GM19043 (cell line): Measurements from ENCODE around the gene PTPRG.
"Not testable (repeated sequence)": the region's sequence is repeated elsewhere in the genome, so short reads cannot be mapped to it uniquely, and the experiment has no call there.

Source experiments
- ATAC-seq: cut with Tn5 transposase; IDR thresholded peaks from one replicate; pipeline ENCODE4 v1.9.1; 2021; ENCODE audit warnings: low read depth; ENCODE audit not compliant: unreplicated experiment

PTPRG gene

GRCh38 chr3:62019906-62020305 lies 458.5 kb downstream of the PTPRG start:
- no peak for ATAC-seq

DNA sequence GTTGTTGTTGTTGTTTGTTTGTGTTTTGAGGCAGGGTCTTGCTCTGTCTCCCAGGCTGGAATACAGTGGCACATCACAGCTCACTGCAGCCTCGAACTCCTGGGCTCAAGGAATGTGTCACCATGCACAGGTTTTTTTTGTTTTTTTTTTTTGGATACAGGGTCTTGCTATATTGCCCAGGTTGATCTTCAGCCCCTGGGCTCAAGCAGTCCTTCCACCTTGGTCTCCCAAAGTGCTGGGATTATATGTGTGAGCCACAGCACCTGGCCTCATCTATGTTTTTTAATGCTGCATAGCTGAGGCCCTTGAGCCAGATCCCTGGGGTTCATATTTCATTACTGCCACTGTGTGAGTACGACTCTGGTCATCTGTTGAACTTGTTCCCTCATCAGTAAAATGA lies 459.3 kb downstream of the PTPRG start:
- ATAC-seq = no peak

DNA sequence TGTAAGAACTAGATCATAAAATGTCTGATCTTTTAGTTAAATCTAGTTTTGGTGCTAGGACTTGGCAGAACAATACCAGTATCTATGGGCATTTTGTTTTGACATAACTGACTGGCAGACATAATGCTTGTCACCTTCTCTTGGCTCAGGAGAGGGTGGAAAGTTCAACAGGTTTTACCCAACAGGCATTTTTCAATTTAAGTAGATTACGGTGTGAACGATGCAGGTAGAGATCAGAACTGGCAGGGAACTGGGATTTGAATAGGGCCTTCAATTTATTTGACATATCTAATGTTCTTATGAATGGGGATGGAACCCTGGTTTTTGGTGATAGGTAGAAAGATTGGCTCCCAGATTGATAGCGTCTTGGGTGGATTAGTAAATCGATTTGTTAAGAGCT lies 460.9 kb downstream of the PTPRG start:
- no peak for ATAC-seq

- ATAC-seq = no peak
Measured at GRCh38 chr3:62024882-62025281, 463.5 kb downstream of the PTPRG start.

DNA sequence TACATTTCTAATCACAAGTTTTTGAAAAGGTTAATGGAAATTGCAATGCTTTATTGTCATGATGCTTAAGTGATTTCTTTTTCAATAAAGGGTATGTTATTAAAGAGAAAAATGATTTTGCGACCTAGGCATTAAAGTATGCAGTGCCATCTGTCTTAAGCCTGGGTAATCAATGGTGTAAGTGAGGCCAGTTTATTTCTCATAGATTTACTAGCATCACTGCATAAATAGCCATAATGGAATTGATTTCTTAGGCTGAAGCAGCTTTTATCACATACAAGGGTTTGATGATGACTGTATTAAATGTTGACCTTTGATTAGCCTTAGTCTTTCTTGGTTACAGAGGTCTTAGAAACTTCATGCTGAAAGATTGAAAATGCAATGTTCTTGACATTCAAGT lies 464.5 kb downstream of the PTPRG start:
- no peak for ATAC-seq

DNA sequence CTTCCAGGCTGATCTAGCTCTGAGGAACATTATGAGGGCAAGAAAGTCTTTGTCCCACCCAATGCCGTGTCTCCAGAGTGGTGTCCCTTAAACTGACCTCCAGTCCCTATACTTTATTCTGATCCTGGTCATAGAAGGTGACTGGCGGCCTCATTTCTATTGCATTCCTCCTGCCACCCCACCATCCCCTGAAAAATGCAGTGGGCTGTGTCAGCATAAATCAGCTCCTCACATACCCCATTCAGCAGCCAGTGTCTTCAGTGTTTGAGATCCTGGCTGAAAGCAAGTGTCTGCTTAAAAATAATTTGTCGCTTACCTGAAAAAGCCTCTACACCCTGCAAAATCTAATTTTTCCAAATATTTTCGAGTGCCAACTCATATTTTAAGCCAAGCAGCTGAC lies 465.9 kb downstream of the PTPRG start:
- ATAC-seq = no peak

GRCh38 chr3:62027796-62028195 lies 466.4 kb downstream of the PTPRG start:
- ATAC-seq = no peak

GRCh38 chr3:62028236-62028635 lies 466.9 kb downstream of the PTPRG start:
- no peak for ATAC-seq

DNA sequence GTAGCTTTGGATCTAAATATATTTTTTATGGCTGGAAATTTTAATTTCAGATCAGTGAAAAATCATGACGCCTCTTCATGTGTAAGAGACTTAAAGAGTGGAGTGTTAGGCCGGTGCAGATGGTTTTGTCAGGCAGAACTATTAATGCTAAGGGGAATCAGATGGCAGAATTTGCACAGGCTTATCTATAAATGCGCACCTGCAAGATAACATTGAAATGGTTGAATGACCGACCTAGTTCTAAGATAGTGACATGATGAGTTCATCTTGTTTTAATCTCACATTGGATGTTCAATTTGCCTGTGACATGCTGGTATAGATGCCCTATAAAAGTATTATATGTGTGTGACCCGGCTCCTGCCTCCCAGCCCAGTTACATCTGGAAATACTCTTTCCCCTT lies 471.4 kb downstream of the PTPRG start:
- ATAC-seq = no peak

DNA sequence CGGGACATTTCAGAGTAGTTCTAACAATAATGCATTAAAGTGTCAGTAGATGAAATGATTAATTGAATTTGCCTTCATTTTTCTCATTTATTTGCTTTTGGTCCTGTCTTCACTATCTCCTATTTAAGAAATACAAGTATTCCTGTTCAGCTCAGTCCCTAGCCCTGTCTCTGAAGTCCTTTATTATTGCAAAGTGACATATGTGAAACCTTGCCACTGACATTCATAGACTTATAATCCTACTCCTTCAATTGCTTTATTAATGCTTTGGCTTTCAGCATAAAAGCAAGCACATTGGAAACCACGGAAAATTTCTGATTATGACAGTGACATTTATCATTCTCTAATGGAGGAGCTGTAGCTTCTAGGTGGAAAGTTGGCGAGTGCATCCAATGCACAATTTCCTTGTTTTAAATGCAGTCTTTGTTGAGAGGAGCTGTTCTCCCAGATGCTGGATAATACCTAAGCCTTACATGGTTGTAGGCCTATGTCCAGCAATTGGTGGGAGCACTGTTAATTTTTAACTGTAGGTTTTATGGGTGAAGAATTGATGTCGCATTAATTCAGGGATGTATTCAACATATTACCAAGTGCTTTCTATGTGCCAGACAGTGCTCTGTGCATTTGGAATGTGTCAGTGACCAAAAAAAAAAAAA lies 474.2 kb downstream of the PTPRG start:
- ATAC-seq = no peak

DNA sequence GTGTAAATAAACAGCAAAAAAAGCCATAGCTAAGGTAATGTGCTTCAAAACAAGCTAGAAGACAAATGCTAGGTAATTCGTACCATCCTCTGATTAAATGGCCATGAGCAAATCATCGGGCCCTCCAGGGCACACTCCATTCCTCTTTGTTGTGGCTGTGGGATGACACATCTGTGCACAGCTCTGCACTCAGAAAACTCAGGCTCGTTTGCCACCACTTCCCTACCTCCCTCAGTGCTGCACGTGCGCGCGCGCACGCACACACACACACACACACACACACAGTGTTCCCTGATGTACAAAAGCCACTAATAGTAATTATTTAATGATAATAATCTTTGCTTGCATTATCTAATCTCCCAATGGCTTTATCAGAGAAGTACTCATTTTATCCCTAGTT lies 475.4 kb downstream of the PTPRG start:
- ATAC-seq = no peak

DNA sequence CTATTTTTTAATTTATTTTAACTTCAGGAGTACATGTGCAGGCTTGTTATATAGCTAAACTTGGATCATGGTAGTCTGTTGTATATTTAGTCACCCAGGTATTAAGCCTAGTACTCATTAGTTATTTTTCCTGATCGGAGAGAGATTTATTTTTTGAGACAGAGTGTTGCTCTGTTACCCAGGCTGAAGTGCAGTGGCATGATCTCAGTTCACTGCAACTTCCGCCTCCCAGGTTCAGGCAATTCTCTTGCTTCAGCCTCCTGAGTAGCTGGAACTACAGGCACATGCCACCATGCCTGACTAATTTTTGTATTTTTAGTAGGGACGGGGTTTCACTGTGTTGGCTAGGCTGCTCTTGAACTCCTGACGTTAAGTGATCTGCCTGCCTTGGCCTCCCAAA lies 477.4 kb downstream of the PTPRG start:
- ATAC-seq = not testable (repeated sequence)

DNA sequence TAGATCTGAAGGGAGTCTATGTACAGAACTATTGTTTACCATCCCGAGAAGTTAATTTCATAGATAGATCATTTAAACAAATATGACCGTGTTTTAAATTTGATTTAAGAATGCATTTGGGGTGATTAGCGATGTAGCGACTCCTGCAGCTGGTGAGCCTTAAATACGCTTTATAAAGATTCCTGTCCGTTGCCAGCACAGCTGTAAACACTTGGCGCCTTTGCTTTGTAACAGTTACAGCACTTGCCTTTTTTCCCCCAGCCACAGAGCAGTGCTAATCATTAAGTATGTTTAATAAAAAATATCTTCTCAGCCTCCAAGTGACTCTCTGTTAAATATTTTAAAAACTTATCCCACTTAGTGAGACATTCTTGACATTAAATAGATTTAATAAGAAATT lies 478.2 kb downstream of the PTPRG start:
- no peak for ATAC-seq

DNA sequence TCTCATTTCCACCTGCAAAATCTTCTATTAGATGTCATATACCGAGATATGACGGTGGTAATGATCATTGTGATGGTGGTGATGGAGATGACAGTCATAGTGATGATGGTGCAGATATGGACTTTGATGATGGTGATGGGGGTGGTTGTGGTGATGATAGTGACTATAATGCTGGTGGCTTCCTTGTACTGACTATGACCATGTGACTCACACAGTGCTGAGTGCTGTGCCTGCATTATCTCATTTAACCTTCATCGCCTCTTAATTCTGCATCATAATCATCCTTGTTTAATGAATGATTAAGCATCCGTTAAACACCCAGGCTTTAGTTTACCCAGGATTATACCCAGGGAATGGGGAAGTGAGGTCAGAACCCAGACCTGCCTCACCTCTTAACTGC lies 480.3 kb downstream of the PTPRG start:
- no peak for ATAC-seq

DNA sequence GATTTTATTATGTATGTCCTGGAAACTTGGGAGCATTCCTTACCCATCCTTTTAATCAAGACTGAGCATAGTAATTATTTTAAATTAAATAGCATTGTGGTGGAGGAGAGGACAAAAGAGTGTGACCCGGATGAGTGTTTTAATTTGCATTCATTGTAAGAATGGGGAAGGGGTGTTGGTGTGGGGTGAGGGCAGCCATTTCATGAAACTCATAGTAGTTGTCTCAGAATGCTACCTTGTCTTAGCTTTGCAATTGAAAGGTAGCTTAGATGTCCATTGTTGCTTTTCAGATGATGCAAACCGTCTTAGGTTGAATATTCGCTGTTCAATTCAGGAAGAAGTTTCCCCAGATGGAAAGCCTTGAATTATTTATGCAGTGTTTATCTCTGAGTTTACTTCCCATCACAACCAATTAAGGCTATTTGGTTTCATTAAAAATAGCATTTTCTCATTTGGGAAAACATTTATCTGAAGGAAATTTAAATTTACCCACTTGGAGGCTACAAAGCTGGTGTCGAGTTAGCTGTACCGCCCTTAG lies 483.6 kb downstream of the PTPRG start:
- ATAC-seq = no peak

- no peak for ATAC-seq
Measured at GRCh38 chr3:62046326-62046725, 485.0 kb downstream of the PTPRG start.

GRCh38 chr3:62048577-62048976 lies 487.2 kb downstream of the PTPRG start:
- no peak for ATAC-seq

DNA sequence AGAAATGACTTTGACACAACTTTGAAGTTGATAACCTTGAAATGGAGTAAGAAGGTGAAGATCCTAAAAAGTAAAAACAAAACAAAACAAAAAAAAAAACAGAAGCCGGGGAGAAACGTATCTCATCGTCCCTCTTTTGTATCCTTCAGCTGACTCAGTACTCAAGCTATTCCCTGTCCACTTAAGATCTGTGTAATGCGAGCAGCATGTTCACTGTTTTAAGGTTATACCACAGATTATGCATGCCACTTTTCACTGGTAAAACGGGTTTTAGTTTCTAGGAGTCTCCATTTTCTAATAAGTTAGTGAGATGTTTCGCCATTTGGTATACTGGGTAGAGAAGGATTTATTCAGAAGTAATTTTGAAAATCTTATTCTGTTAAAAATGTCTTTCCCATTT lies 487.7 kb downstream of the PTPRG start:
- no peak for ATAC-seq

DNA sequence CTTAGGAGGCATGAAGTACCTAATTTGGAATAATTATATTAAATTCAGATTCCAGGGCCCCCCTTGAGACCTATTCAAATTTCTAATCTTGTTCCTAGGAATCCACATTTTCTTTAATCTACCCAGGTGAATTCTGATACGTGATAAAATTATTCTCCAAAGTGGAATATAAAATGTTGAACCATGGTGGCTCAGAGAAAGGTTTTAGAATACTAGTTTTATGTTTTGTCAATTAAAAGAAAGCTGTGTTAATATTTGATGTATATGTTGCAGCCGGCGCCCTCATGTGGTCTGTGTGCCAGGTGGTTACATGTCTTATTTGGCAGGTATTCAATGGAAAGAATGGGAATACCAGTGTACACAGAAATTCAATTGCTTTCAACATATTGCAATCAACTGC lies 490.1 kb downstream of the PTPRG start:
- ATAC-seq = no peak

DNA sequence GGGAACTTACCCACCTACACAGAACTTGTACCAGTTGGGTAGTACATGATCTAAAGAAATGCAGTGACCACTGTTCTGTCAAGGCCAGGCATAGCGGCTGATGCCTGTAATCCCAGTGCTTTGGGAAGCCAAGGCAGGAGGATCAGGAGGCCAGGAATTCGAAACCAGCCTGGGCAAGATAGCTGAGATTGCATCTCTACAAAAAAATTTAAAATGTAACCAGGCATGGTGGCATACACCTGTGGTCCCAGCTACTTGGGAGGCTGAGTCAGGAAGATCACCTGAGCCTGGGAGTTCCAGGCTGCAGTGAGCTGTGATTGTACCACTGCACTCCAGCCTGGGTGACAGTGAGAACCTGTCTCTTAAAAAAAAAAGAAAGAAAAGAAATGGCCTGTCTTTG lies 491.0 kb downstream of the PTPRG start:
- no peak for ATAC-seq

- ATAC-seq = no peak
Measured at GRCh38 chr3:62056658-62057057, 495.3 kb downstream of the PTPRG start.

DNA sequence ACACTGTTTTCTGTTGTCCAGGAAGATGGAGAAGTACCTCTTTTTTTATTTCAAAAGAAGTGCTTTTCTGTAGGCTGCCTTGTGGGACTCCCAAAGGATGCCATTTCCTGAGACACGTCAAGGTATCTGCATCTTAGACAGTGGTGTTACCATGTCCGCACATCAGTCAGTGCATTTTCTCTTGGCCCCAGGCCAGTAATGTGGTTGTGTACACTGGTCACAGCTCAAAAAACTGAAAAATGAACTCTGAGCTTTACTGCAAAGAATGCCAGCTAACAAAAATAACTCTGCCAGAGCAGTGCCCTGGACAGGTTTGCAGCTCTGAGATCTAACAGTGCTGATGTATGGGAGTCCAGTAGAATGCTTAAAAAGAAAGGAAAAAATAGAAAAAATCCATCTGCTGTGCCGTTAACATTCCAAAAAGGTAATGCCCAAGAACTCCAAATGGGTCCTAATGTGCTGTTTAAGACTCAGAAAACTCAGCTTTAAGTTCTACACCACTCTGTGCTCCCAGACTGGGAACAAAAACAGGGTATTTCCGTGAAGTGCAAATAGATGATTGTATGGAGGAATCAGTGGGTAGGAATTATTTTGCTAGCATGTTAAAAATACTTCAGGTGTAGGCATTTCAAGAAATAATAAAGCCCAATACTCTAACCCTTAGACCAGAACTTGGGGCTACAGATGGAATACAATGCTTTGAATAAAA lies 496.1 kb downstream of the PTPRG start:
- no peak for ATAC-seq
